Astrocyte of the cerebellum (primary cell): ENCODE measurements around the gene CARD11.

Experiments
- DNase-seq: peaks from one replicate; pipeline ENCODE4 v3.0.0-alpha.2; 2011; ENCODE audit warnings: low read depth
- H3K4me3 ChIP-seq: 2 replicates; pipeline ENCODE4 v1.5.1; 2011; ENCODE audit warnings: mild to moderate bottlenecking, low read depth, low read length, moderate library complexity
- CTCF ChIP-seq: IDR thresholded peaks from 2 replicates; pipeline ENCODE4 v1.5.1; 2012; ENCODE audit warnings: low read length, low read depth, moderate library complexity, mild to moderate bottlenecking; ENCODE audit errors: missing control alignments
- in situ Hi-C: cut with HindIII; loops from 2 replicates; pipeline ENCODE4 v1.10.0; 2017; ENCODE audit warnings: low sequenced_read_pairs

The CARD11 gene

DNA sequence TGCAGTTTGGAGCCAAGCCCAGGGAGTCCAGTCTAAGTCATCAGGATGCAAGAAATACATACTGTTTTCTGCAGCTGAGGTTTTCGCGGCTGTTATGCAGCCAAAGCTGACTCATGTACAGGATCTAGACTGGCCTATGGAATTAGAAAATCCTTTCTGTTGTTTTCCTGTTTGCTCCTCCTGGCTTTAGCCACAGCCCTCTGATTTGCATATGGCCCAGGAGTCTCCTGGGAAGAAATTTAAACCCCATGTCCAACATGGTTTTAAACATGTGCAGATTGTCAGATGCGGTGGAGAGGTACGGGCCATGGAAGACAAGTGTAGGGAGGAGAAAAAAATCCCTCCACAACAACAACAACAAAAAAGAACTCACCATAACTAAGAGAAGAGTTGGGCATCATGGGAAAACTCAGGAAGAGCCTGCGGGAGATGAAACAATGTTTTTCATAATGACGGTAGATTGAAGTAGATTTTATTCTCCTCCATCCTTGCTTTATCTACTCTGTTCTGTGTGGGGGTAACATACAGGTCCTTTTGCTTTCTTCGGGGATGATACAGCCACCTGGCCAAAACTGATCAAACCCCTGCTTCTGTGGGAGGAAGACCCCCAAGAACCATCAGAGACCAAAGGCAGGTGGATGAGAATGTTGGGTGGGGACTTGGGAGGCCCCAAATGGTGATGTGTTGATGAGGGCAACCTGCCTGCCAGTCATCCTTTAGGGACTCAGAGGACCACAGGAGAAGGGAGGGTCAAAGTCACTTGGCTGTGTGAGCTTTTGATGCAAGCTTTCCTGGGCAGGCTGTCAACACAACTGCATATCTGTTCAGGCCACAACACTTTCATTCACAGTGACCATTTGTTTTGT lies 169.7 kb downstream of the CARD11 start:
- peak; percentile 92 for DNase-seq
- no peak overlapping the region for H3K4me3 ChIP-seq
- in situ Hi-C loops, result no loop called here
- no peak for TF ChIP-seq CTCF

GRCh38 chr7:2873146-2873545 lies 170.5 kb downstream of the CARD11 start:
- TF ChIP-seq CTCF, result no peak
- in situ Hi-C loops, result no loop called here
- DNase-seq, result no peak
- no peak overlapping the region for H3K4me3 ChIP-seq

DNA sequence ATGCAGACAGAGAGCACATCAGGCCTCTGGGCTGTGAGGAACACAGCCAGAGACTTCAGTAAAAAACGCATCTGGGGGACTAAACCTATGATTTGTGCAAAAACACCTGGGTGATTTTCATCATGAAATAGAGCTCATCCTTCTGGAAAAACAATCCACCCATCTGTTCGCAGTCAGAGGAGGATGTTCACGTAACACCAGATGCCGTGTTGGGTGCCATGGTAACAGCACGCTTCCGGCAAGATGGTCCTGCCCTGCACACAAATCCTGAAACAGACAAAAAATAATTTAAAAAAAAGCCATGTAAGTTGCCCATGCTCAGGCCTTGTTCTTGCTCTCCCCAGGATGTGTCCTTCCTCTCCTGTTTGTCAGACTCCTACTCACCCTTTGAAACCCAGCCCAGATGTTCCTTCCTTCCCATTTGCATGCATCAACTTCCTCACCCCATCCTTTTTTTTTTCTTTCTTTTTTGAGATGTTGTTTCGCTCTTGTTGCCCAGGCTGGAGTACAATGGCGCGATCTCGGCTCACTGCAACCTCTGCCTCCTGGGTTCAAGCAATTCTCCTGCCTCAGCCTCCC lies 171.3 kb downstream of the CARD11 start:
- DNase-seq, result no peak
- in situ Hi-C loops, result no loop called here
- no peak for TF ChIP-seq CTCF
- no peak overlapping the region for H3K4me3 ChIP-seq

DNA sequence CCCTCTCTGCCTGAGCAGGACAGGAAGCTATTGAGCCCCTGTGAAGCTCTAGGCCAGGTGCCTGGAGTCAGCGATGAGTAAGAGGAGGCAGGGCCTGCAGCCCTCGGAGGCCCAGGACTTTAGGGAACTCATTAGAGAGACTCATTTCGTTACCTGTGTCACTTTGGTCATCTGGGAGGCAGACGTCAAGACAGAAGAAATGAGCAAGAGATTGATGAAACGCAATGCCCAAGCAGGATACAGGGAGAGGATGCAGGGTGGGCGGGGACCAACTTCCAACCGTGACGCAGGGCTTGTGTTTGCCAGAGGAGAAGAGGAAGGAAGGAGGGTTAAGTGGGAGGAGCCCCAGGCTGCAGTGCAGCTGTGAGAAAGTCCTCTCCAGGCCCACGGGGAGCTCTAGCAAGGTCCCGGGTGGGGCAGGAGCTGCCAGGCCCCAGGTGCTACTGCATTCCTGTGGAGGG lies 173.2 kb downstream of the CARD11 start:
- H3K4me3 ChIP-seq, result no peak overlapping the region
- in situ Hi-C loops, result no loop called here
- DNase-seq, result no peak
- TF ChIP-seq CTCF, result no peak

- no peak overlapping the region for H3K4me3 ChIP-seq
- TF ChIP-seq CTCF, result no peak
- in situ Hi-C loops, result no loop called here
- no peak for DNase-seq
Measured at GRCh38 chr7:2869981-2870380, 173.7 kb downstream of the CARD11 start.

DNA sequence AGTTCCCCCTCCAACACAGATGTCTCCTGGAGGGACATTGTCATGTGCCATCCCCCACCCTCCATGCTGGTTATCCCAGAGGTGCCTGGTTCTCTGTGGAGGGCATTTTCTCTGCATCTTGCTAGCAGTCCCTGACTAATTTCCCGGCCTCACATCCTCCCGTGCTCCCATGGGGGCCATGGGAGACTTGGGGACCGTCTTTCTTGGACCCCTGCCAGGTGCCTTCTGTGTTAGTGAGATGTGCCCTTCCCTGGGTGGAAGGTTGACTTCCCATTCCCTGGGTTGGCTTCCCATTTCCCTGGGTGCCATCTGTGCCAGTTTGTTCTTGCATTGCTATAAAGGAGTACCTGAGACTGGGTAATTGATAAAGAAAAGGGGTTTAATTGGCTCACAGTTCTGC lies 177.1 kb downstream of the CARD11 start:
- DNase-seq, result no peak
- TF ChIP-seq CTCF, result no peak
- H3K4me3 ChIP-seq, result no peak overlapping the region
- in situ Hi-C loops, result no loop called here
